B cell (primary cell): ENCODE data around the gene PAEP. TPM values are rescaled to one million over a fixed set of nuclear protein-coding genes. Genes with fewer than 3 reads are reported as not detected.
"Not testable (repeated sequence)": the region's sequence is repeated elsewhere in the genome, so short reads cannot be mapped to it uniquely, and the experiment has no call there.

Experiments used
- ATAC-seq: fragments of 200-7000 bp; cut with Tn5 transposase; one replicate; pipeline ENCODE4 v1.10.0; 2021; ENCODE audit warnings: low read depth, mild to moderate bottlenecking, moderate number of reproducible peaks, moderate library complexity
- CTCF ChIA-PET: fragments of 350-600 bp; sonication (Branson Sonifier 250); formaldehyde crosslinking; loops from one replicate; lab custom pipeline; 2021; ENCODE audit warnings: antibody characterized with exemption, inconsistent platforms; lab: Charles Lee
- POLR2A ChIA-PET: fragments of 350-600 bp; sonication (Branson Sonifier 250); formaldehyde crosslinking; loops from one replicate; lab custom pipeline; 2021; ENCODE audit warnings: antibody characterized with exemption; lab: Charles Lee
- DNase-seq: peaks from one replicate; pipeline ENCODE4 v3.0.0; 2013
- H2AFZ ChIP-seq: 2 replicates; pipeline ENCODE4 v1.6.1; 2012; ENCODE audit warnings: mild to moderate bottlenecking, low read depth, low read length; ENCODE audit not compliant: insufficient read depth, poor library complexity, severe bottlenecking
- H3K27ac ChIP-seq, 2 donors: 1 replicate in 1 of 2; 2 replicates in 1 of 2; pipeline ENCODE4 v1.5.1; 2012 to 2013; ENCODE audit warnings: low read length in 2 of 2, mild to moderate bottlenecking in 2 of 2, moderate library complexity in 1 of 2
- H3K27me3 ChIP-seq, 4 experiments: fragments of 200-600 bp in 1 of 4; sonication (generic) in 1 of 4; replicated peaks in 1 of 4; 1 replicate in 2 of 4; 2 replicates in 2 of 4; pipeline versions ENCODE4 v1.6.1 to v1.7.0; 2013 to 2016; ENCODE audit warnings: low read length in 3 of 4, mild to moderate bottlenecking in 2 of 4, mixed read lengths in 1 of 4, moderate library complexity in 1 of 4; ENCODE audit not compliant: insufficient read depth in 4 of 4, control insufficient read depth in 3 of 4; ENCODE audit errors: control extremely low read depth in 1 of 4
- H3K36me3 ChIP-seq, 2 experiments: replicated peaks in 1 of 2; 1 replicate in 1 of 2; 2 replicates in 1 of 2; pipeline versions ENCODE4 v1.6.1 to v1.7.1; 2013; ENCODE audit warnings: low read length in 1 of 2; ENCODE audit not compliant: insufficient read depth in 2 of 2, control insufficient read depth in 1 of 2; ENCODE audit errors: control extremely low read depth in 1 of 2, extremely low read depth in 1 of 2
- H3K4me1 ChIP-seq, 2 donors: fragments of 200-600 bp in 1 of 2; sonication (generic) in 1 of 2; 1 replicate in 1 of 2; 2 replicates in 1 of 2; pipeline versions ENCODE4 v1.5.1 to v1.6.1; 2013 to 2017; ENCODE audit warnings: low read length in 2 of 2; ENCODE audit not compliant: control insufficient read depth in 2 of 2, insufficient read depth in 2 of 2
- H3K4me2 ChIP-seq: replicated peaks from 2 replicates; pipeline ENCODE3; 2012; ENCODE audit warnings: mild to moderate bottlenecking, low read depth, low read length; ENCODE audit not compliant: poor library complexity, severe bottlenecking
- H3K4me3 ChIP-seq, 5 experiments: fragments of 200-600 bp in 1 of 5; sonication (generic) in 1 of 5; 1 replicate in 3 of 5; 2 replicates in 2 of 5; pipeline versions ENCODE4 v1.5.1 to v1.7.0; 2011 to 2016; ENCODE audit warnings: low read length in 4 of 5, mild to moderate bottlenecking in 4 of 5, low read depth in 2 of 5, control low read depth in 1 of 5, moderate library complexity in 1 of 5; ENCODE audit not compliant: insufficient read depth in 1 of 5; ENCODE audit errors: control extremely low read depth in 1 of 5, extremely low read depth in 1 of 5
- H3K79me2 ChIP-seq: fragments of 200-600 bp; sonication (generic); one replicate; pipeline ENCODE4 v1.6.0; 2016; ENCODE audit warnings: low read length; ENCODE audit not compliant: control insufficient read depth, insufficient read depth
- H3K9ac ChIP-seq: fragments of 200-600 bp; sonication (generic); 2 replicates; pipeline ENCODE4 v1.6.1; 2017; ENCODE audit warnings: mild to moderate bottlenecking, low read length, moderate library complexity
- H3K9me3 ChIP-seq, 3 donors: one replicate each; pipeline versions ENCODE4 v1.6.1 to v1.7.1; 2013; ENCODE audit warnings: low read length in 2 of 3; ENCODE audit not compliant: control insufficient read depth in 2 of 3, insufficient read depth in 1 of 3; ENCODE audit errors: control extremely low read depth in 1 of 3
- H4K20me1 ChIP-seq: 2 replicates; pipeline ENCODE4 v1.6.0; 2012; ENCODE audit warnings: mild to moderate bottlenecking, low read length; ENCODE audit not compliant: insufficient read depth, control insufficient read depth, poor library complexity, severe bottlenecking
- H3K27ac Mint-ChIP-seq: one replicate; pipeline ENCODE4 v1.8.0; 2021; ENCODE audit warnings: mixed read lengths
- H3K27me3 Mint-ChIP-seq: one replicate; pipeline ENCODE4 v1.8.0; 2021; ENCODE audit warnings: mixed read lengths
- H3K4me1 Mint-ChIP-seq: one replicate; pipeline ENCODE4 v1.8.0; 2021; ENCODE audit warnings: mixed read lengths
- H3K4me3 Mint-ChIP-seq: one replicate; pipeline ENCODE4 v1.8.0; 2021; ENCODE audit warnings: mixed read lengths
- H3K9me3 Mint-ChIP-seq: one replicate; pipeline ENCODE4 v1.8.0; 2022; ENCODE audit warnings: mixed read lengths; ENCODE audit not compliant: insufficient read depth
- CTCF ChIP-seq: fragments of 200-600 bp; IDR thresholded peaks from one replicate; pipeline ENCODE4 v1.8.0; 2022; ENCODE audit warnings: antibody characterized with exemption, mild to moderate bottlenecking
- EZH2 ChIP-seq: IDR thresholded peaks from 2 replicates; pipeline ENCODE4 v1.6.1; 2012; ENCODE audit warnings: borderline replicate concordance, low read depth, mild to moderate bottlenecking, moderate library complexity, low read length; ENCODE audit not compliant: insufficient read depth, poor library complexity, severe bottlenecking
- WGBS: methylation state at CpG from one replicate; pipeline ENCODE4 v1.1.5; 2013; ENCODE audit warnings: missing lambda C conversion rate; ENCODE audit not compliant: insufficient coverage; 5-methylcytosine and 5-hydroxymethylcytosine counted together
- intact Hi-C: fragments of 100-400 bp; cut with micrococcal nuclease; formaldehyde crosslinking; loops from one replicate; pipeline ENCODE4 v1.10.0; 2022
- polyA plus RNA-seq: library from polyadenylated mRNA; depleted of rRNA; stranded (reverse); fragments of >200 nt; gene quantifications from 2 replicates; pipeline ENCODE4 v1.2.3, GENCODE V29; 2012
- total RNA-seq, 2 donors: library from RNA; stranded (reverse); fragments of 120-200 nt in 1 of 2; gene quantifications; 1 replicate in 1 of 2; 2 replicates in 1 of 2; pipeline versions ENCODE4 v1.2.3 to v1.2.4, GENCODE V29; 2013 to 2022

The PAEP gene
- total and polyA plus RNA-seq, 2 donors (not counting 1 experiment from before 2014, with no cell fraction given): not detected

- H3K4me1 ChIP-seq, ATAC-seq, H3K9me3 ChIP-seq, H3K27ac ChIP-seq, intact Hi-C loops, POLR2A ChIA-PET, H3K9me3 Mint-ChIP-seq, H3K4me3 ChIP-seq, H3K4me2 ChIP-seq, H3K27ac Mint-ChIP-seq, H3K4me1 Mint-ChIP-seq, DNase-seq, H3K79me2 ChIP-seq, H3K4me3 Mint-ChIP-seq, CTCF ChIA-PET, H3K9ac ChIP-seq, H4K20me1 ChIP-seq, H3K27me3 ChIP-seq, H3K36me3 ChIP-seq, H2AFZ ChIP-seq: not testable (repeated sequence)
- 65% methylated on average over 5 of the region's 8 CpGs for WGBS
- peaks cover 21% of the 10 kb centered on the region for H3K27me3 Mint-ChIP-seq
Measured at GRCh38 chr9:135543262-135543894, 18.2 kb upstream of the PAEP start.

- Mint-ChIP-seq H3K4me3 (no peak overlapping the region), H3K4me1 (no peaks in the 10 kb centered on the region), H3K27ac (no peak overlapping the region), H3K9me3 (no peaks in the 10 kb centered on the region), H3K27me3 (peaks cover 12% of the 10 kb centered on the region)
- Histone ChIP-seq H3K4me1 (no peaks in the 10 kb centered on the region), H3K79me2 (no peaks in the 10 kb centered on the region), H3K9ac (no peak overlapping the region), H4K20me1 (no peaks in the 10 kb centered on the region), H3K27me3 (no peaks in the 10 kb centered on the region), H3K4me2 (no peak overlapping the region), H3K4me3 (no peak overlapping the region), H3K27ac (no peak overlapping the region), H3K9me3 (peaks cover 0 to 3% (median 0%) of the 10 kb centered on the region in 3 donors), H2AFZ (no peak overlapping the region), H3K36me3 (no peaks in the 10 kb centered on the region)
- ChIA-PET POLR2A (no interaction called here), CTCF (no interaction called here)
- ATAC-seq (no peak), DNase-seq (no peak)
- WGBS: 92% methylated on average over 8 of the region's 18 CpGs
- TF ChIP-seq EZH2 (no peak), CTCF (no peak)
- intact Hi-C loops: no loop called here
Measured at GRCh38 chr9:135544981-135545635, 16.4 kb upstream of the PAEP start.

GRCh38 chr9:135545646-135546176 is 15.8 kb upstream of the PAEP start, which contains the start of gene OBP2A:
TSS of gene OBP2A (plus strand) at chr9:135546126. CDS start at chr9:135546181, 55 bp downstream.
- H3K9me3 ChIP-seq, H3K79me2 ChIP-seq, H3K9me3 Mint-ChIP-seq, H3K27ac Mint-ChIP-seq, H3K4me3 ChIP-seq, H3K9ac ChIP-seq, H3K4me1 Mint-ChIP-seq, ATAC-seq, H3K4me2 ChIP-seq, intact Hi-C loops, H3K4me3 Mint-ChIP-seq, H3K27me3 ChIP-seq, H3K36me3 ChIP-seq, H3K27ac ChIP-seq, H3K4me1 ChIP-seq, H2AFZ ChIP-seq, POLR2A ChIA-PET, DNase-seq, CTCF ChIA-PET, H4K20me1 ChIP-seq: not testable (repeated sequence)
- WGBS: 96% methylated on average over 8 of the region's 19 CpGs
- peaks cover 12% of the 10 kb centered on the region for H3K27me3 Mint-ChIP-seq
